ENCODE data around the gene CACNA2D2. TPM values are rescaled to one million over a fixed set of nuclear protein-coding genes. Genes with fewer than 3 reads are reported as not detected.

CACNA2D2 gene
- total and polyA plus RNA-seq, 4 donors = 0.10 to 0.19 (median 0.15) TPM

- no peak for TF ChIP-seq MAX (IDR thresholded peaks at IDR 0.05)
- TF ChIP-seq ATF3 (IDR thresholded peaks at IDR 0.05) = no peak
- no peak for TF ChIP-seq RXRA (IDR thresholded peaks at IDR 0.05)
- TF ChIP-seq, protein P1, sequence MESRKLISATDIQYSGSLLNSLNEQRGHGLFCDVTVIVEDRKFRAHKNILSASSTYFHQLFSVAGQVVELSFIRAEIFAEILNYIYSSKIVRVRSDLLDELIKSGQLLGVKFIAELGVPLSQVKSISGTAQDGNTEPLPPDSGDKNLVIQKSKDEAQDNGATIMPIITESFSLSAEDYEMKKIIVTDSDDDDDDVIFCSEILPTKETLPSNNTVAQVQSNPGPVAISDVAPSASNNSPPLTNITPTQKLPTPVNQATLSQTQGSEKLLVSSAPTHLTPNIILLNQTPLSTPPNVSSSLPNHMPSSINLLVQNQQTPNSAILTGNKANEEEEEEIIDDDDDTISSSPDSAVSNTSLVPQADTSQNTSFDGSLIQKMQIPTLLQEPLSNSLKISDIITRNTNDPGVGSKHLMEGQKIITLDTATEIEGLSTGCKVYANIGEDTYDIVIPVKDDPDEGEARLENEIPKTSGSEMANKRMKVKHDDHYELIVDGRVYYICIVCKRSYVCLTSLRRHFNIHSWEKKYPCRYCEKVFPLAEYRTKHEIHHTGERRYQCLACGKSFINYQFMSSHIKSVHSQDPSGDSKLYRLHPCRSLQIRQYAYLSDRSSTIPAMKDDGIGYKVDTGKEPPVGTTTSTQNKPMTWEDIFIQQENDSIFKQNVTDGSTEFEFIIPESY (IDR thresholded peaks at IDR 0.05) = no peak
- TF ChIP-seq HNF4G (IDR thresholded peaks at IDR 0.05) = no peak
- TF ChIP-seq SP1 (IDR thresholded peaks at IDR 0.05) = no peak
- TF ChIP-seq RAD21 (IDR thresholded peaks at IDR 0.05) = no peak
- no peak for TF ChIP-seq REST (IDR thresholded peaks at IDR 0.05)
- no peak overlapping the region for H3K27ac ChIP-seq (ENCODE audit: low read depth in 1 of 2, low read length in 2 of 2)
- no peak for DNase-seq (ENCODE audit: low spot score)
- H3K4me3 ChIP-seq (ENCODE audit: low read depth in 1 of 3, low read length in 3 of 3) = no peak overlapping the region
- 75% methylated on average over 3 of the region's 3 CpGs for WGBS
- H3K9me3 ChIP-seq (ENCODE audit: control insufficient read depth in 4 of 4, low read length in 3 of 4) = no peaks in the 10 kb centered on the region
- H3K27me3 ChIP-seq (ENCODE audit: control insufficient read depth in 4 of 4, insufficient read depth in 4 of 4, low read length in 3 of 4) = peaks cover 0 to 4% (median 0%) of the 10 kb centered on the region in 4 donors
- H3K9ac ChIP-seq (ENCODE audit: low read depth in 1 of 2, low read length in 2 of 2) = no peak overlapping the region
- H3K36me3 ChIP-seq (ENCODE audit: control insufficient read depth in 4 of 4, insufficient read depth in 3 of 4, low read depth in 1 of 4, low read length in 3 of 4) = no peaks in the 10 kb centered on the region
- no peaks in the 10 kb centered on the region for H3K4me1 ChIP-seq (ENCODE audit: control insufficient read depth in 4 of 4, insufficient read depth in 4 of 4, low read length in 3 of 4)
These were observed 17.4 kb upstream of the CACNA2D2 start for GRCh38 chr3:50520849-50521248.

DNA sequence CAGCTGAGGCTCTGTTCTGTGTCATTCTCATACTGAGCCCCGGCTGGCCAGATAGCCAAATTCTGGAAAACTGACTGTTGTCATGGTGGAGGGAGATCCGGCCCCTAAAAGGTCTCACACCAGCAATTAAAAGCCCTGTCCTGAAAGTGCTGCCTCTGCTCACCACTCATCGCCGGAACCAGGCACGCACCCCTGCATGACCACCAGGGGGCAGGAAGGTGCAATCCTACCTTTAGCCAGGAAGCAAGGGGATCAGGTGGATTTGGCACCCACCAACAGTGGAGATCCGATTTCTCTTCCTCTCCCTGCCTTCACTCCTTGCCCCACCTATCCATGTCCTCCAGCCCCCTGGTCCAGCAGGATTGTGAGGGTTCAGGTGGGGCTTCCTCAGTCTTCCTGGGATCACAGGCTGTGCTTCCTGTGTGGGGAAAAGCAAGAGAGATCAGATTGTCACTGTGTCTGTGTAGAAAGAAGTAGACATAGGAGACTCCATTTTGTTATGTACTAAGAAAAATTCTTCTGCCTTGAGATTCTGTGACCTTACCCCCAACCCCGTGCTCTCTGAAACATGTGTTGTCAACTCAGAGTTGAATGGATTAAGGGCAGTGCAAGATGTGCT is 16.1 kb upstream of the CACNA2D2 start:
- H3K27ac ChIP-seq (ENCODE audit: low read depth in 1 of 2, low read length in 2 of 2) = no peak overlapping the region
- no peaks in the 10 kb centered on the region for H3K36me3 ChIP-seq (ENCODE audit: control insufficient read depth in 4 of 4, insufficient read depth in 3 of 4, low read depth in 1 of 4, low read length in 3 of 4)
- H3K4me1 ChIP-seq (ENCODE audit: control insufficient read depth in 4 of 4, insufficient read depth in 4 of 4, low read length in 3 of 4) = no peaks in the 10 kb centered on the region
- H3K9me3 ChIP-seq (ENCODE audit: control insufficient read depth in 4 of 4, low read length in 3 of 4) = no peaks in the 10 kb centered on the region
- DNase-seq (ENCODE audit: low spot score) = peak; percentile 85
- H3K27me3 ChIP-seq (ENCODE audit: control insufficient read depth in 4 of 4, insufficient read depth in 4 of 4, low read length in 3 of 4) = peaks cover 0 to 4% (median 0%) of the 10 kb centered on the region in 4 donors
- H3K9ac ChIP-seq (ENCODE audit: low read depth in 1 of 2, low read length in 2 of 2) = no peak overlapping the region
- no peak overlapping the region for H3K4me3 ChIP-seq (ENCODE audit: low read depth in 1 of 3, low read length in 3 of 3)
- 14% methylated on average over 7 of the region's 7 CpGs for WGBS
- TF ChIP-seq RXRA (IDR thresholded peaks at IDR 0.05) = no peak
- TF ChIP-seq JUND (IDR thresholded peaks at IDR 0.05) = no peak
- TF ChIP-seq FOXA1 (IDR thresholded peaks at IDR 0.05) = no peak
- no peak for TF ChIP-seq REST (IDR thresholded peaks at IDR 0.05)
- no peak for TF ChIP-seq HNF4A (conservative IDR thresholded peaks at IDR 0.05)
- TF ChIP-seq HNF4G (IDR thresholded peaks at IDR 0.05) = no peak
- TF ChIP-seq YY1 (IDR thresholded peaks at IDR 0.05) = no peak
- TF ChIP-seq NR2F2 (IDR thresholded peaks at IDR 0.05) = no peak
- TF ChIP-seq, protein P1 (IDR thresholded peaks at IDR 0.05) = no peak
- no peak for TF ChIP-seq TAF1 (conservative IDR thresholded peaks at IDR 0.05)
- TF ChIP-seq GABPA (IDR thresholded peaks at IDR 0.05 in 1 of 2, conservative IDR thresholded peaks at IDR 0.05 in 1 of 2) = no peak
- no peak for TF ChIP-seq ATF3 (IDR thresholded peaks at IDR 0.05)
- peak; percentile 63 to 80 for TF ChIP-seq RAD21 (IDR thresholded peaks at IDR 0.05)
- TF ChIP-seq, protein P2, sequence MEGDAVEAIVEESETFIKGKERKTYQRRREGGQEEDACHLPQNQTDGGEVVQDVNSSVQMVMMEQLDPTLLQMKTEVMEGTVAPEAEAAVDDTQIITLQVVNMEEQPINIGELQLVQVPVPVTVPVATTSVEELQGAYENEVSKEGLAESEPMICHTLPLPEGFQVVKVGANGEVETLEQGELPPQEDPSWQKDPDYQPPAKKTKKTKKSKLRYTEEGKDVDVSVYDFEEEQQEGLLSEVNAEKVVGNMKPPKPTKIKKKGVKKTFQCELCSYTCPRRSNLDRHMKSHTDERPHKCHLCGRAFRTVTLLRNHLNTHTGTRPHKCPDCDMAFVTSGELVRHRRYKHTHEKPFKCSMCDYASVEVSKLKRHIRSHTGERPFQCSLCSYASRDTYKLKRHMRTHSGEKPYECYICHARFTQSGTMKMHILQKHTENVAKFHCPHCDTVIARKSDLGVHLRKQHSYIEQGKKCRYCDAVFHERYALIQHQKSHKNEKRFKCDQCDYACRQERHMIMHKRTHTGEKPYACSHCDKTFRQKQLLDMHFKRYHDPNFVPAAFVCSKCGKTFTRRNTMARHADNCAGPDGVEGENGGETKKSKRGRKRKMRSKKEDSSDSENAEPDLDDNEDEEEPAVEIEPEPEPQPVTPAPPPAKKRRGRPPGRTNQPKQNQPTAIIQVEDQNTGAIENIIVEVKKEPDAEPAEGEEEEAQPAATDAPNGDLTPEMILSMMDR (IDR thresholded peaks at IDR 0.05; ENCODE audit: low read depth, low read length, missing input control) = peak; percentile 88
- TF ChIP-seq EGR1 (IDR thresholded peaks at IDR 0.05; ENCODE audit: low read depth in 2 of 2) = no peak

Measured in liver (tissue), 9 donors.